Lower leg skin (tissue), 4 donors: ENCODE data around the gene RGS12. TPM values are rescaled to one million over a fixed set of nuclear protein-coding genes. Genes with fewer than 3 reads are reported as not detected.

ENCODE experiments used
- DNase-seq, 2 donors: peaks; one replicate each; pipeline ENCODE4 v3.0.0-alpha.2; 2019; ENCODE audit warnings: low spot score in 2 of 2
- H3K4me3 ChIP-seq: fragments of 200-600 bp; sonication (generic); 2 replicates; pipeline ENCODE4 v1.5.1; 2017; ENCODE audit warnings: mild to moderate bottlenecking, low read depth; ENCODE audit not compliant: poor library complexity, severe bottlenecking
- POLR2A ChIP-seq, 2 donors: fragments of 450-650 bp; IDR thresholded peaks; one replicate each; pipeline ENCODE4 v1.6.1; 2016 to 2017; ENCODE audit warnings: antibody characterized with exemption in 2 of 2, mild to moderate bottlenecking in 1 of 2, moderate library complexity in 1 of 2
- WGBS, 2 donors: methylation state at CpG; one replicate each; pipeline ENCODE4 v1.1.5; 2018; 5-methylcytosine and 5-hydroxymethylcytosine counted together
- intact Hi-C: fragments of 100-400 bp; cut with DNase I; formaldehyde crosslinking; loops from one replicate; pipeline ENCODE4 v1.15.0; 2023; ENCODE audit warnings: low total_unique reads
- total RNA-seq, 4 donors: library from RNA; depleted of rRNA; stranded (reverse); fragments of >200 nt; gene quantifications; one replicate each; pipeline ENCODE4 v1.1.0, GENCODE V29; 2016
- TF ChIP-seq, protein P1 (sequence below), 3 donors: fragments of 450-650 bp; IDR thresholded peaks; one replicate each; pipeline ENCODE4 v1.5.1; 2016; ENCODE audit warnings: antibody characterized with exemption in 3 of 3, mild to moderate bottlenecking in 3 of 3, moderate library complexity in 2 of 3

RGS12 gene
- total RNA-seq, 4 donors from 2014 or later: 47.5 to 92.6 (median 80.6) TPM

DNA sequence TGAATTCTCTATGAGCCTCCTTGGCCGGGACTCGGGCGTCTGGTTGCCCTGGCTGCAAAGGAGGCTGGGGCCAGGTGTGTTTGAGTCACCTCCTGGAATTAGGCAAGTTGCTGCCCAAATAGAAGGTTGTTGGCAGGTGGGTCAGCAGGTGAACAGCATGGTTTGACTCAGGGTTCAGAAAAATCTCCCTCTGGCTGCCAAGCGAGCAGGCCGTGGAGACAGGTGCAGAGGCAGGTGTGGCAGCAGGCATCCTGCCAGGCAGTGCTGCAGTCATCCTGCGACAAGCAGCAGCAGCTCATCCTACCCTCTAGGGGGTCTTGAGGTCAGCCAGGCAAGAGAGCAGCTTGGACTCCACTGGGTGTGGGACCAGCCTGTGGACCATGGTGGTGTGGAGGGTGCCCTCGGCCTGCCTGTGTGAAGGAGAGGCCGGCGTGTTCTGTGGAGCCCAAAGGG, 35.7 kb upstream of the RGS12 start:
- intact Hi-C loops: no loop called here
- 71 to 85% methylated on average over 8 to 9 of the region's 9 CpGs for WGBS, 2 donors
- TF ChIP-seq, protein P1, sequence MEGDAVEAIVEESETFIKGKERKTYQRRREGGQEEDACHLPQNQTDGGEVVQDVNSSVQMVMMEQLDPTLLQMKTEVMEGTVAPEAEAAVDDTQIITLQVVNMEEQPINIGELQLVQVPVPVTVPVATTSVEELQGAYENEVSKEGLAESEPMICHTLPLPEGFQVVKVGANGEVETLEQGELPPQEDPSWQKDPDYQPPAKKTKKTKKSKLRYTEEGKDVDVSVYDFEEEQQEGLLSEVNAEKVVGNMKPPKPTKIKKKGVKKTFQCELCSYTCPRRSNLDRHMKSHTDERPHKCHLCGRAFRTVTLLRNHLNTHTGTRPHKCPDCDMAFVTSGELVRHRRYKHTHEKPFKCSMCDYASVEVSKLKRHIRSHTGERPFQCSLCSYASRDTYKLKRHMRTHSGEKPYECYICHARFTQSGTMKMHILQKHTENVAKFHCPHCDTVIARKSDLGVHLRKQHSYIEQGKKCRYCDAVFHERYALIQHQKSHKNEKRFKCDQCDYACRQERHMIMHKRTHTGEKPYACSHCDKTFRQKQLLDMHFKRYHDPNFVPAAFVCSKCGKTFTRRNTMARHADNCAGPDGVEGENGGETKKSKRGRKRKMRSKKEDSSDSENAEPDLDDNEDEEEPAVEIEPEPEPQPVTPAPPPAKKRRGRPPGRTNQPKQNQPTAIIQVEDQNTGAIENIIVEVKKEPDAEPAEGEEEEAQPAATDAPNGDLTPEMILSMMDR (IDR thresholded peaks at IDR 0.05): no peak
- no peak for TF ChIP-seq POLR2A (IDR thresholded peaks at IDR 0.05)
- peak in 1 of 2 donors; percentile 77 for DNase-seq
- no peak overlapping the region for H3K4me3 ChIP-seq

DNA sequence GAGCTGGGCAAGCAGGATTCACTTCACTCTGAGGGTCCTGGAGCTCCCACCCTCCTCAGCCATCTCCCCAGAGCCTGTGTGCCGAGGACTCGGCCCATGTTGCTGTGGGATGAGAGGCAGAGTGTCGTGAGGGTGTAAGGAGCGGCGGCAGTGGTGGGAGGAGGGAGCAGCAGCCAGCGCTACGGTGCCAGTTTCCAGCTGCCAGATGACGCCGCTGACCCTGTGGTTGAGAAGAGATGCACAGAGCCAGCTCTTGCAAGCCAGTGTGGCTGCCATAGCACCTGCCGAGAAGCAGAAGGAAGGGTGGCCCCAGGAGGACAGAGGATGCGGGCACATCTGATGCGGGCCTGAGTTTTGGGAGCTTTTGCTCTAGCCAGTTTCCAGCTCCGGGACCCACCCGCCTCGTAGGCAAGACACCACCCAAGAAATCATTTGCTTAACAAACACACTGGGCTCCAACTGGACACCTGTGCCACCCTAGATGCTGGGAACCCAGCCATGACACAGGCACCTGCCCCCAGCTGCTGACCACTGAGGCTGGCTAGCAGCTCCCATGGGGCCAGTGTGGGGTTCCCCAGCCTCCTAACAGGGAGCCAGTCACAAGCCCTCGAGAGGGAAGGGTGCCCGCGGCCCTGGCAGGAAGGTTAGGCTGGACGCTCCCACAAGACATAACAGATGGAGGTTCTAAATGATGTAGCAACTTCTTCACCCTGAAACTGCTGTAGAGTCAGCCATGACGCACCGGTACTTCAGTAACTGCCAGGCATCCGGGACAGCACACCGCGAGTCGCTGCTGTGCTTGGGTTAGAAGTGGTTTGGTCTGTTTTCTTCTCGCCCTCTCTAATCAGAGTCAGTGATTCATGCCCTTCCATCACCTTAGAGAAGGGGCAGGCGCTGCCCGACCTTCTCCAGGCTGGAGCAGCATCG, 35.0 kb upstream of the RGS12 start:
- H3K4me3 ChIP-seq: no peak overlapping the region
- TF ChIP-seq, protein P1 (IDR thresholded peaks at IDR 0.05): no peak
- no peak for TF ChIP-seq POLR2A (IDR thresholded peaks at IDR 0.05)
- 77 to 89% methylated on average over 29 of the region's 29 CpGs for WGBS, 2 donors
- peak in 1 of 2 donors; percentile 80 for DNase-seq
- intact Hi-C loops: no loop called here

DNA sequence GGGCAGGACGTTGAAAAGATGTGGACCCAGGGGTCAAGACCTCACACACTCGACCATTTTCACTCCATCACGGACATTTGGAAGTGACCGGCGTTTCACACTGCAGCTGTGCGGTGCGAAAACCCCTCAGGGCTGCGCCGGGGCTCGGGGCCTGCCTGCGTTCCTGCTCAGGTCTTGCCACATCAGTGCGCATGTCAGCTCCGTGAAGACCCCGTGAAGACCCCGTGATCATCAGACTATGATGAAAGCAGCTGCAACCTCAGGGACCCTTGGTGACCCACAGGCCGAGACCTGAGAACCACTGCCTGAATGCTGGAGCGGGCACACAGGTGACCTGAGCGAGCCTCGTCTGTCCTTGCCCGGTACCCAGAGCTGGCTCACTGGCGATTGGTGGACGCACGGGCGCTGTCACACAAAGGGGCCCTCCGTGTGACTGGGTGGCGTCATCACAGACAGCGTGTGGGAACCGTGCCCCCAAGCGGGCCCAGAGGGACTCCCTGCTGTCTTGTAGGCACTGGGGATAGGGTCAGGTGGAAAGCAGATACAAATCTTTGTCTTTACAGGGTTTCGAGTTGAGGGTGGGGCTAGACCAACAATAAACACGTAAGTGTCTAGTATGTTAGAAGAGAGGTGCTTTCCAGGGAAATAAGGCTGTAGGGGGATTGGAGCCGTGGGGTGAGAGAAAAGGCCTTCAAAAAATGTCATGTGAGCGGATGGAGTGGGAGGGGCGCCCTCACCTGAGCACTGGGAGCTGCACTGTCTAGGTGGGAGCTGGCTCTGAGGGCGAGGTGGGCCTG, 31.2 kb upstream of the RGS12 start:
- intact Hi-C loops: no loop called here
- TF ChIP-seq POLR2A (IDR thresholded peaks at IDR 0.05): no peak
- TF ChIP-seq, protein P1 (IDR thresholded peaks at IDR 0.05): no peak
- WGBS, 2 donors: 88 to 92% methylated on average over 31 to 35 of the region's 35 CpGs
- DNase-seq: peak in 1 of 2 donors; percentile 81
- no peak overlapping the region for H3K4me3 ChIP-seq

DNA sequence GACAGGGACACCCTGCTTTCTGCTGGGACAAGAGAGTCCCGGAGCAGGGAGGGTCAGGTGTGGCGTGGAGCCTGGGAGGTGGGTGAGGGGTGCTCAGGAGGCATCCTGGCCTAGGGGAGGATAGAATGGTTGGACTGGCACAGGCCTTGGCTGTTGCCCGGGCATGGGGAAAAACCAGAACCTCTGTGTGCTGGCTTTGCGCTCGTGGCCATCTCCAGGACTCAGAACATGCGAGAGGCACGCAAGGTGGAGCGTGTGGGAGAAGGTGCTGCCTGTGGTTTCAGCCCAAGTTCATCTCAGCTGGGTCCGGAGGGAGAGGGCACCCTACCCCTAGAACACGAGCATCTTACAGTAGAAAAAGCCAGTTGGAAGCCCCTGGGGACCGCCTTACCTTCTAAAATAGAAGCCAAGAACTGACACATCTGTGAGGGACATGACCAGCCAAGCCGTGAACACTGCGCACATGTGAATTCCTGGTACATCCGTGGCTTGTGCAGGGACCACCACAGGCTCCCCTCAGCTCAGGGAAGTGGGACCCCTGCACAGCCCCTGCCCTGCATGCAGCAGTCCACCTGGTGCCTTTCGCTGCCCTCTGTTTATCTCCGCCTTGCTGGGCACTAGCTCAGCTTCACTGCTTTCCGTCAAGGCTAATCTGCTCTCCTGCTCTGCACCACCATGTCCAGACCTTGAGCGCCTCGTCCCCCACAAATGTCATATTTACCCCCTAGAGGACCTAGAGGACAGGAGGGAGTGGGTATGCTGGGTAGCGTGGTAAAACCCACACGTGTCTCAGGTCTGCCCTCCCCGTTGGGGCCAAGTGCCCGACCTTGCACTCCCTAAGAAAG, 30.4 kb upstream of the RGS12 start:
- DNase-seq: peak in 1 of 2 donors; percentile 67
- no peak for TF ChIP-seq POLR2A (IDR thresholded peaks at IDR 0.05)
- intact Hi-C loops: no loop called here
- WGBS, 2 donors: 80 to 85% methylated on average over 21 to 23 of the region's 23 CpGs
- no peak overlapping the region for H3K4me3 ChIP-seq

DNA sequence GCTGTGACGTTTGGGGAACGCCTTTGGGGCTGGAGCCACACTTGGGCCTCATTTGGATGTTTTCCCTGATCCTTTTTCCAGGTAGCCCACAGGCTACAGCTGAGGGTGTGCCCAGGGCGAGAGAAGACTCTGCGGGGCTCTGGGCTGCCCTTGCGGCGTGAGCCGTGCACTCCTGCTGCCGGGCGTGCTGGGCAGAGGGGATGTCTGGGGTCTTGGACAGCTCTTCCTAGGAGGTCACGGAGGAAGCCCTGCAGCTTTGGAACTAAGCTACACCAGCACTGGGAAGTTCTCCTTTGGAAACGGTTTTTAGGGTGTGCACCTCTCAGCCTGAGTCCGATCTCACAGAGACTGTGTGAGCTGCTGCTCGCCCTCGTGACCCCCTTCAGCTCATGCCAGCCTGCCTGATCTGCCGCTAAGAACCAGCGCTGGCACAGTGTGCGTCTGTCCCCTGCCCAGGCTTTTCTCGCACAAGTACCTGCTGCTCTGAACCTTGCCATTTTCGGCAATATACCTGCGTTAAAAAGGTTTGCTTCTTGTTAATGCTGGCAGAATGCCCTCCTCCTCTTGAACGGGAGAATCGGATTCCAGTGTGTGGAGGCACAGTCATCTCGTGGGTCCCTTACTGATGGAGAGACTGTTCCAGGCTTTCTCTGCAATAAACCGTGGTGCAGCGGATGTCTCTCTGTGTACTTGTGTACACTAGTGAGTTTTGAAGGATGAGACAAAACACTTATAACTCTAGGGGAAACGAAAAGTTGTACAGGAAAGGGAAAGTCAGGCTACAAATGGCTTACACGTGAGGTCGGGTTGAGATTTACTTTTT, 29.6 kb upstream of the RGS12 start:
- no peak overlapping the region for H3K4me3 ChIP-seq
- TF ChIP-seq, protein P1 (IDR thresholded peaks at IDR 0.05): no peak
- 65 to 73% methylated on average over 26 to 28 of the region's 28 CpGs for WGBS, 2 donors
- DNase-seq: peak in 1 of 2 donors; percentile 59
- intact Hi-C loops: no loop called here
